K562 (cell line): ENCODE measurements around the gene IFNGR1. TPM values are rescaled to one million over a fixed set of nuclear protein-coding genes. Genes with fewer than 3 reads are reported as not detected.

Source experiments
- DDX20 ChIP-seq: fragments of 450-650 bp; IDR thresholded peaks from 2 replicates; pipeline ENCODE4 v1.6.1; 2016; ENCODE audit warnings: missing genetic modification characterization, low read depth, mild to moderate bottlenecking, missing compliant biosample characterization, moderate library complexity
- MLX ChIP-seq, 2 experiments: fragments of 450-650 bp in 1 of 2; sonication (generic) in 1 of 2; formaldehyde crosslinking; conservative IDR thresholded peaks; 2 replicates each; pipeline versions ENCODE4 v1.4.0 to v1.8.1; 2020 to 2022; ENCODE audit warnings: mild to moderate bottlenecking in 1 of 2, missing genetic modification reagents in 1 of 2
- NCOA2 ChIP-seq, 2 experiments: fragments of 450-650 bp; IDR thresholded peaks; 2 replicates each; pipeline ENCODE4 v1.6.1; 2018; ENCODE audit warnings: mild to moderate bottlenecking in 2 of 2, moderate library complexity in 1 of 2; ENCODE audit not compliant: partially characterized antibody in 2 of 2
- NEUROD1 ChIP-seq: fragments of 150-350 bp; IDR thresholded peaks from 2 replicates; pipeline ENCODE4 v1.6.1; 2014; ENCODE audit warnings: borderline replicate concordance, low read length, low read depth; ENCODE audit not compliant: partially characterized antibody
- NFIX ChIP-seq: fragments of 250-450 bp; sonication (Bioruptor Pico); IDR thresholded peaks from 2 replicates; pipeline ENCODE4 v1.4.0; 2020; ENCODE audit warnings: low read depth, mild to moderate bottlenecking, moderate library complexity
- POLR3A ChIP-seq: IDR thresholded peaks from 2 replicates; pipeline ENCODE4 v1.6.1; 2011; ENCODE audit warnings: borderline replicate concordance, mild to moderate bottlenecking, moderate library complexity; ENCODE audit not compliant: insufficient read length, insufficient read depth; ENCODE audit errors: extremely low read depth
- POLR3G ChIP-seq: IDR thresholded peaks from 2 replicates; pipeline ENCODE4 v1.6.1; 2011; ENCODE audit not compliant: insufficient read length, insufficient replicate concordance; ENCODE audit errors: extremely low read depth
- RAD21 ChIP-seq, 2 experiments: fragments of 250-450 bp in 1 of 2; fragments of 450-650 bp in 1 of 2; sonication (Bioruptor Pico) in 1 of 2; formaldehyde crosslinking in 1 of 2; IDR thresholded peaks in 1 of 2; conservative IDR thresholded peaks in 1 of 2; 2 replicates each; pipeline versions ENCODE4 v1.4.0 to v1.8.0; 2020 to 2022; ENCODE audit warnings: mild to moderate bottlenecking in 2 of 2, moderate library complexity in 1 of 2
- SMAD2 ChIP-seq: fragments of 150-350 bp; IDR thresholded peaks from 2 replicates; pipeline ENCODE4 v1.6.1; 2014; ENCODE audit warnings: low read depth, mild to moderate bottlenecking, low read length
- THAP7 ChIP-seq: fragments of 250-450 bp; sonication (Bioruptor Pico); IDR thresholded peaks from 2 replicates; pipeline ENCODE4 v1.5.0; 2021
- U2AF1 ChIP-seq: fragments of 200-400 bp; formaldehyde crosslinking; optimal IDR thresholded peaks from 2 replicates; pipeline ENCODE3; 2017; ENCODE audit warnings: mild to moderate bottlenecking, low read depth, low read length, moderate library complexity
- ZNF407 ChIP-seq: fragments of 450-650 bp; IDR thresholded peaks from 2 replicates; pipeline ENCODE4 v1.6.1; 2016; ENCODE audit warnings: low read depth
- ZNF592 ChIP-seq: fragments of 450-650 bp; IDR thresholded peaks from 2 replicates; pipeline ENCODE4 v1.6.1; 2017; ENCODE audit warnings: antibody characterized with exemption, mild to moderate bottlenecking
- polyA plus RNA-seq, 8 experiments: library from polyadenylated mRNA; depleted of rRNA in 4 of 8; stranded (reverse) in 5 of 8; unstranded in 3 of 8; fragments of >200 nt; fragmentation: Nextera tagmentation in 2 of 8; fragmentation: Illumina TruSeq in 1 of 8; extraction: Ambion mirVana in 2 of 8; extraction: Trizol in 1 of 8; gene quantifications; 2 replicates each; pipeline versions ENCODE4 v1.2.1 to v1.2.3, GENCODE V29; 2011 to 2014; ENCODE audit warnings: inconsistent platforms in 1 of 8, missing spikeins in 1 of 8
- total RNA-seq, 7 experiments: library from RNA; depleted of rRNA in 6 of 7; stranded (reverse); fragments of >200 nt in 6 of 7; fragmentation: Illumina TruSeq in 2 of 7; extraction: Trizol in 2 of 7; gene quantifications; 2 replicates each; pipeline versions ENCODE4 v1.2.1 to v1.2.3, GENCODE V29; 2011 to 2021; ENCODE audit warnings: low replicate concordance in 1 of 7

Gene IFNGR1
- total and polyA plus RNA-seq, 9 of the 15 experiments (the other 6 are each of a cell fraction or from before 2014, with no cell fraction given), result 14.7 to 47.0 (median 26.7) TPM

GRCh38 chr6:137218473-137218916, 690 bp downstream of the IFNGR1 start (continued):
- TF ChIP-seq ZNF407 (peak; percentile 88), THAP7 (CRISPR knock-in tag) (no peak), NCOA2 (IDR thresholded peaks at IDR 0.05; ENCODE audit: partially characterized antibody in 2 of 2) (no peak), RAD21 (CRISPR knock-in tag; conservative IDR thresholded peaks at IDR 0.05 in 1 of 2, IDR thresholded peaks at IDR 0.05 in 1 of 2) (0 out of 4 replicates have a peak, but pooled peaks of 1 of the 2 experiments have one; percentile 8), NFIX (CRISPR knock-in tag) (no peak), POLR3G (no peak), ZNF592 (no peak), SMAD2 (no peak), U2AF1 (no peak), MLX (CRISPR knock-in tag; conservative IDR thresholded peaks at IDR 0.05) (no peak), DDX20 (tag) (no peak), NEUROD1 (no peak), POLR3A (no peak)
